PFSK-1 (cell line): ENCODE results near the gene C10orf62.
A peak's percentile ranks its signal among the peaks of the same experiment; 100 is the strongest.

Experiments
- FOXP2 ChIP-seq: optimal IDR thresholded peaks from 2 replicates; pipeline ENCODE3; 2011; ENCODE audit warnings: borderline replicate concordance, control low read depth, inconsistent platforms; ENCODE audit not compliant: insufficient read depth; ENCODE audit errors: extremely low read length, extremely low read depth
- POLR2AphosphoS5 ChIP-seq: IDR thresholded peaks from 2 replicates; pipeline ENCODE4 v1.6.1; 2012; ENCODE audit warnings: low read depth, mild to moderate bottlenecking, control low read depth, low read length, moderate library complexity
- REST ChIP-seq, 2 experiments: IDR thresholded peaks; 2 replicates each; pipeline versions ENCODE4 v1.6.1 to v1.8.0; 2011 to 2012; ENCODE audit warnings: low read depth in 2 of 2, low read length in 2 of 2, control low read depth in 1 of 2, inconsistent platforms in 1 of 2, mild to moderate bottlenecking in 1 of 2, moderate library complexity in 1 of 2; ENCODE audit not compliant: insufficient read depth in 1 of 2
- SIN3A ChIP-seq: IDR thresholded peaks from 2 replicates; pipeline ENCODE4 v1.6.1; 2012; ENCODE audit warnings: mild to moderate bottlenecking, low read length, moderate library complexity, borderline replicate concordance; ENCODE audit not compliant: insufficient read depth
- TAF1 ChIP-seq: IDR thresholded peaks from 2 replicates; pipeline ENCODE4 v1.6.1; 2012; ENCODE audit warnings: low read length, control low read depth, borderline replicate concordance; ENCODE audit not compliant: insufficient read depth

The C10orf62 gene

DNA sequence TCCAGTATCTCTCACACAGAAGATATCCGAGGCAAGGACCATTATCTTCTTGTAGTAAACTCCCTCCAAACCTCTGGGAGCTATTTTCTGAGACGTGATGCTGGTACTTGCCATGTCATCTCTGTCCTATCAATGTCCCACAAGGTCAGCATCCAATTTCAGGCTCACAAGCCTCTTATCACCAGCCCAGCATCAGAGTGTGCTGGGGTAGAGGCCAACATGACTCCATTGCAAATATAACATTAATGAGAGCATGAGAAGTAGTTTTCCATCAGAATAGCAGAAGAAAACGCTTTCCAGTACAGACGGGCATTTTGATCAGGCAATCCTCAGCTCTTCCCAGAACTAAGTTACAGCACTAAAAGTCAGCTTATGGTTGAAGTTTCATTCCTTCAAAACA, 38.2 kb downstream of the C10orf62 start:
- TF ChIP-seq FOXP2 (no peak), SIN3A (no peak), POLR2AphosphoS5 (no peak), REST (IDR thresholded peaks at IDR 0.05; ENCODE audit: insufficient read depth in 1 of 2, low read depth in 2 of 2, low read length in 2 of 2) (no peak), TAF1 (no peak)

DNA sequence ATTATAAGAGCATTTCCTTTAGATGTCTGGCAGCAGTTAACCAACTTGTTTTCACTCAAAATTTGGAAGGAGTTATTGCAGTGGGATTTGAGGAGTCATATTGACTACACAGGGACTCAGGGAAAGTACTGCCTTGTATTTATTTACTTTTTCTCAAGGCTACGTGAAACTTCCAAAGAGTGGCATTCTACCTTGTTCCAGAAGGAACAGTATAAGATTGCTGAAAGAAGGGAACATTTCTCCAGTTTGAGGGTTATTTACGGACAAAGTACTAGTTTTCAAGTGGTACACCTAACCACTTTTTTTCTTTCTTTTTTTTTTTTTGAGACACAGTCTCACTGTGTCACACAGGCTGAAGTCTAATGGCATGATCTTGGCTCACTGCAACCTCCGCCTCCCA, 38.7 kb downstream of the C10orf62 start:
- TF ChIP-seq TAF1: no peak
- no peak for TF ChIP-seq REST (IDR thresholded peaks at IDR 0.05; ENCODE audit: insufficient read depth in 1 of 2, low read depth in 2 of 2, low read length in 2 of 2)
- TF ChIP-seq POLR2AphosphoS5: no peak
- TF ChIP-seq FOXP2: no peak
- TF ChIP-seq SIN3A: no peak

- TF ChIP-seq SIN3A (no peak), TAF1 (no peak), REST (IDR thresholded peaks at IDR 0.05; ENCODE audit: insufficient read depth in 1 of 2, low read depth in 2 of 2, low read length in 2 of 2) (no peak), POLR2AphosphoS5 (no peak), FOXP2 (no peak)
Observed at GRCh38 chr10:97629289-97629688, 39.8 kb downstream of the C10orf62 start.

- TF ChIP-seq POLR2AphosphoS5 (no peak), FOXP2 (no peak)
Observed at GRCh38 chr10:97631098-97631497, 41.6 kb downstream of the C10orf62 start.

- no peak for TF ChIP-seq TAF1
- peak; percentile 39; the same call in 1 of the 2 replicates for TF ChIP-seq SIN3A
- no peak for TF ChIP-seq REST (IDR thresholded peaks at IDR 0.05; ENCODE audit: insufficient read depth in 1 of 2, low read depth in 2 of 2, low read length in 2 of 2)
- TF ChIP-seq POLR2AphosphoS5: no peak
- TF ChIP-seq FOXP2: no peak
Observed at GRCh38 chr10:97632949-97633884, 43.7 kb downstream of the C10orf62 start, which contains the start of gene MORN4. Gene MORN4, minus strand, starts transcription at chr10:97633500. Its CDS starts 13,847 bp downstream, at chr10:97619653.
